ENCODE data around the gene KLF13.

Gene KLF13

DNA sequence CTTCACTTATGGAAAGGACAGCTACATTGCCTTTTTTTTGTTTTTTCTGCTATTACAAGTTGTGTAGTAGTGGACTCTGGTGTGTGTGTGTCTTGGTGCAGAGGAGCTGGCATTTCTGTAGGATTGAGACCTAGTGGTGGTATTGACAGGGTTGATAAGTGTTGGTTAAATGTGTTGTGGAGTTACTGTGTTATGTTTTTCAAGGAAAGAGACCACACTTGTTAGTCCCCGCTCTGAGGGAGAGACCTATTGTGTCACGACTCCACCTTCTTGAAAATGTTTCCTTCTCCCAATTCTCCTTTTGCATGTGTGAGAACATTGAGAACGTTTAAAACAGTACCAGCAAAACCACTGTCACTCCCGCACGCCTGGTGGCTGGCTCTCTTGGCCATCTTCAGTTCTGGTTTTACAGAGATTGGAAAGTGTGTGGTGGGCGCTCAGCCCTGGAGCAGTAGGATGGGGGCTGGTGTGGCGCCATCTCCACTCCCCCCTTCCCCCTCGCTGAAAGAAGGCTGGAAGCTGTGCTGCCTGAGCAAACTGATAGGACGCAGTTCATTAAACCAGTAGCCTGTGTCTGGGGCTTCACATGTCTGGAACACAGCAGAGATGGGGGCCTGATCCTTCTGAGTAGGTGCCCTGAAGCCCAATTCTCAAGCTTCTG lies 5.5 kb downstream of the KLF13 start:
- DNase-seq (ENCODE audit: low spot score), result no peak

DNA sequence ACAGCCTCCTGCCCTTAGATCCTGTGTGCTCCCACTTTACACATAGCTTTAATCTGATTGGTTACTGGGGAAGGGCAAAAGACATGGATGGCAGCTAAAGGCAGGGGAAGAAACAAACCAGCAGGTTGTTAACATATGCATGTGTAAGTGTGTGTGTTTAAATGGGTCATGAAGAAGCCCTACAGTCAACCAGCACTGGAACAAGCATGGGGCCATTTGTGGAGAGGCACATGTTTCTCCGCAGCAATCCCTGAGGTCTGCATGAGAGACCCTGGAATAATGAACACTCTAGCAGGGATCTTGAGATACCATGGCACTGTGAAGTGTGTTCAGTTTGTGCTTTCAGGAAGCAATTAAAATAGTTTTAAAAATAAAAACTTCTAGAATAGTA lies 6.0 kb downstream of the KLF13 start:
- DNase-seq (ENCODE audit: low spot score), result no peak

DNA sequence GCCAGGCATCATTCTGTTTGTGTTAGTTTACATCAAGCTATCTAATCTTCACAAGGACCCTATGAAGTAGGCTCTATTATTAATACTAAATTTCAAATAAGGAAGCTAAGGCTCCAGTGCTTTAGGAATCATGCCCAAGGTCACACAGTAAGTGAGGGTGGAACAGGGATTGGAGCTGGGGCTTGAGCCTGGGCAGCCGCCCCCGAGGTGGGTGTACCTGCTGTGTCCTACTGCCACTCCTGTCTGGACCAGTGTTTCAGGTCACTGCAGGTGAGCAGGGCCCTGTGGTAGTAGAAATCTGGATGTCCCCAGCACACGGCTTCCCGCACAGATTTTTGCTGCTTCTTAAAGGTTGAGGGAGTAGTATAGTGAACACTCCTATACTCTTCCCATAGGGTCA lies 6.5 kb downstream of the KLF13 start:
- DNase-seq (ENCODE audit: low spot score), result no peak

DNA sequence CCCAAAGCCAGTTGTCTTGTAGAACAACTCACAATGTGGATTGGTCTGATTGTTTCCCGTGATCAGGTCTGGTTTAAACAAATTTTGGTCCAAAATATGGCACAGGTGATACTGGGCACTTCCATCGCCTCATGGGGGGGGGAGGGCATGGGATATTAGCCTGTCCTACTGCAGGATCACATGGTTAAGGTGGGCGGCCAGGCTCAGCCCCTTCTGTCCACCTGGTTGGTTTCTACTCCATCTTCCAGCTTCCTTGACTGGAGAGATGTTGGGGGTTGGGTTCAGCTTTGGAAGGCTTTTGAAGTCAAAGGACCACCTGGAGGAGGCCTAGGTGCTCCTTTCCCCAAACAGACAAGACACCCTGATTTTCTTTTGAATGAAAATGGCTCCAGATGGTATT lies 7.2 kb downstream of the KLF13 start:
- no peak for DNase-seq (ENCODE audit: low spot score)

DNA sequence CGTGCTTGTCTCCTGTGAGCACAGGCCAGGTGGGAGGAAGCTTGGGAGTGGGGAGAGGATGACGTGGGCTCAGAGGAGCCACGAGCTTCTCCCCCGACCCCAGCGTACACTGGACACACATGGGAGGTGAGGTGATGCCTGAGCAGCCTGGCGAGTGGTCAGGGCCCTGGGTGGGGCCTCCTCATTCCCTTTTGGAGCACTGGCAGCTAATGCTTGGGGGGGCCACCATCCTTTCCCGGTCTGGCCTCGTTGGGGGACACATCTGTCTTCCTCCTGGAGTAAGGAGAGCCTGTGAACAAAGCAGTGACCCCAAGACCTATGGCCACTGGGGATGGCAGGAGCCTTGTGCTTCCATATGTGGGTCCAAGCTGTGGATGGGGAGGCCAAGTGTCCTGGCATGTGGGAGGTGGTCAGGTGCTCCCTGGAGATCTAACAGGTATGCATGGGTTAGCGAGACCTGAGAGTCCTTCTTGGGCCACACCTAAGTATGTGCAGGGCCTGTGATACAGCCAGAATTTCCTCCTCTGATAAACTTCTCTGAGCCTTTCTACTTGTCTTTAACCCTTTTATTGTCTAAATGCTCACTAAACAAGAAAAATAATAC lies 9.5 kb downstream of the KLF13 start:
- no peak for DNase-seq (ENCODE audit: low spot score)

DNA sequence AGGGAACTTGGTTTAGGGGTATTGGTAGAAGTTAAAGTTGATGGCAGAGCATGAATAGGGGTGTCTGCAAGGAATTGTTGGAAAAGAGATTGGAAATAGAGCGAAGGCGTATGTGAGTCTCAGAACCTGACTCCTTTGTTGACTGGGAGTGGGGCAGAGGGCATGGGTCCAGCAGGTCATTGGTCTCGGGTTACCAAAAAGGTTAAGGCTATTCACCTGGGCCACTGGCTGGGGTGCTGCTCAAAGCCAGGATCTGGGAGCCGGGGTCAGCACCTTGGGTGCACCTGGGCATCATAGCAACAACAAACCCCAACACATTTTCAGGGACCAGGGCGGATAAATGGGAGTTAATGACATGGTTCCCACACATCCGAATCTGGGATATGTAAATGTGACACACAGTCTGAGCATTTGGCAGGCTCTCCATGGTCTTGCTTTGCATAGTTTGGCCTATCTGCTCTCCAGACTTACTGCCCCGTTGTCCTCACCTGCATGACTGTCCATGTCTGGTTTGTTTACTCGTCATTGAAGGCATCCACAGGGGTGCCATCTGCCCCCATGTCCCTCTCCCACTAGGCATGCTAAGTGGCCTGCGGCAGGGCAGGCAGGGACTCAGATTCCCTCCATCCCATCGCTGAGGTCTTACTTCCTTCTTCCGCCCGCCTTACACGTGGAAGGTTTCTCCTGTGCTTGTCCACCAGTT lies 10.1 kb downstream of the KLF13 start:
- DNase-seq (ENCODE audit: low spot score), result no peak

DNA sequence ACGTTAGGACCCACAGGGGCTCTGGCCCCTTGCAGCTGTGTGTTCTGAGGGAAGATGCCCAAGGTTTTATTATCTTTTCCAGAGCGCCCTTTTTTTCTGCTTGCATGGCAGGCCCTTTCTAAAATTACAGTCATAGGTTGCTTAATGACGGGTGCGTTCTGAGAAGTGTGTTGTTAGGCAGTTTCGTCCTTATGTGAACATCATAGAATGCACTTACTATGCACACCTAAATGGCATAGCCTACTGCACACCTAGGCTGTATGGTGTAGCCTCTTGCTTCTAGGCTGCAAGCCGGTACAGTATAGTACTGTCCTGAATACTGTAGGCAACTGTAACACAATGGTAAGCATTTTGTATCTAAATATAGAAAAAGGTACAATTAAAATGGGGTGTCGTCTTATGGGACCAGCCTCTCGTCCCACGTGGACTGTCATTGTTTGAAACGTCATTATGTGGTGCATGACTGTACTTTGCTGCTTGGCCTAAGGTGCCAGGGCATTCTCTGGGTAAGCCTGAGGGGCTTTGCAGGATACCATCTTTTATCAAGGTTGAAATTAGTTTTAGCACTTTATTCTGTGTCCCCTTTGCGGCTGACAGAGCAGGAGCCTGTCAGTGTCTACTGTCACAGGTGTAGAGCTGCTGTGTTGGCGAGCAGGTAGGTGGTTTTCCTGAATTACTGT lies 10.9 kb downstream of the KLF13 start:
- no peak for DNase-seq (ENCODE audit: low spot score)

DNA sequence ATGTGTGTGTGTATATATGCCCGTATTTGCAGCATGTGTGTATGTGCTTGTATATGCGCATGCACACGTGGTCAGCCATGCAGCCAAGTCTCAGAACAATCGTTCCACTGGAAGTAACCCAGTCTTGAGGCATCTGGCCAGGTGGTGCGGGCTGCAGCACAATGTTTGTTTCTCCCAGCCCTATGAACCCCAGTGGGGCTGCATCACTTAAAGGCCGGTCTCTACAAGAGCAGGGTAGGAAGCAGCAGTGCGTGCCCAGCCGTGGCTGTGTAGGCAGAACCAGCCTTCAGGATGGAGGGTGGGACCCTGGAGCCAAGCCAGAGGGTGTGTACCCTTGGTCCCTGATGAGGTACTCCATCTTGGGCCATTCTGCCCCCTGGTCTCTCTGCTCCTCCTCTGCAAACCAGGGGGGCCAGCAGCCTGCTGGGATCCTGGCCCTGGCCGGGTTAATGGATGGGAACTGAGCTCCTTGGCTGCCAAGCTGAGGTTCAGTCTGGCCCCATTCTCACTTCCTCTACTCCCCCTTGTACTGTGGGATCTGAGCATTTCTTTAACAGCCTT lies 11.8 kb downstream of the KLF13 start:
- DNase-seq (ENCODE audit: low spot score), result no peak

DNA sequence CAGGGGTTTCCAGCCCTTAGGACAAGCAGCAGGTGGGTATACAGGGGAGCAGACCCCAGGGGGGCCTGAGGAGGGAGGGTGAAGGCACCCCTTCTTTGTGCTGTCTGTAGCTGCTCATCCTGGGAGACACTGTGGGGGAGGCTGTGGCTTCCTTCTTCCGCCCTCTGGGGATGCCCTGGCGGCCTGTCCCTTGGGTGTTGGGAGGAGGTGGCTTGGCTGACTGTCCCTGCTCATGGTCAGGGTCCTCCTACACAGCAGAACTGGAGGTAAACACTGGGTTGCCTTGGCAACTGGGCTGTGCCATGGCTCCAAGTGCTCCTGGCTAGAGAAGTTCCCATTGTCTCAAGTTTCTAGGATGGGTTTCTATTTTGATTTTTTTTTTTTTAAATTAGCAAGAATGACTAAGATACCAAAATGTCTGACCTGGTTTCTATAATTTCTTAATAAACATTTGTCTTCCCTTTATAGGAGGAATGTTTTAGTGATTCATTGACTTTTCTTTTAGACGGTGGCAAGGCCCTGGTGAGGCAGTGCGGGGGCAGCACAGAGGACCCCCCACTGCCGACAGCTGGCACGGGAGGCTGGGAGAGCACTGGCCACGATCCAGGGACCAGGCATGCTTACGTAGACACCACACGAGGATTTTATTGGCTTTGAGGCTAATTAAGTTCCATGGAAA lies 12.4 kb downstream of the KLF13 start:
- DNase-seq (ENCODE audit: low spot score), result peak; percentile 16

DNA sequence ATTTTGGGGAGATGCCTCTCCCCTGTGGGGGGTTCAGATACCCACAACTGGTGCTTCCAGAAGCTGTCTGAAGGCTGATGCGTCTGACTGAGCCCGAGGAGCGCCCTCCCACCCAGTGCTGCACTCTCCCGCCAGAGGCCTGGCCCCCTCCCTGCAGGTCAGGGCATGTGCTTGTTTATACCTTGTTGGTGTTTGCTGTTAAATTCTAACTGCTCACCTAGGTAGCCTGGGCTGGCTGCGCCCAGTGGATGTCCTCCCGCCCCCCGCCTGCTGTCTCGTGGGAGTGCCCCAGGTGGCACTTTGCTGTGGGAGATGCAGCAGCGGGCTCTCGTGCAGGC lies 12.9 kb downstream of the KLF13 start:
- no peak for DNase-seq (ENCODE audit: low spot score)

DNA sequence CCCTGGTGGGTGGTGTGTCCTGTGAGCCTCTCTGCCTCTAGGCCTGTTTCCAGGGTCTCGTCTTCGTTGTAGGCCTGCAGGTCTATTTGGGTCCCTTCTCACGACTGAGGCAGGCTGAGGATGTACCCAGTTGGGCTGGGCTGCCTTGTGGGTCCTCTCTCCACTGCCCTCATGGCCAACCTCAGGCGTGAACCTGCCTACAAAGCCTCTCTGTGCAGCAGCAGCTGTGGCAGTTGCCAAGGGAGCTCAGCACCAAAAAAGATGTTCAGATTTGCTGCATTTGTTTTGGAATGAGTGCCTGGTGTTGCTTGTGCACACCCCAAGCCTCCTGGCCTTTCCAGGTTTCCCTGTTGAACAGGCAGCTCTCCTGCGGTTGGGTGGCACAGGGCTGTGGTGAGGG lies 13.4 kb downstream of the KLF13 start:
- no peak for DNase-seq (ENCODE audit: low spot score)

DNA sequence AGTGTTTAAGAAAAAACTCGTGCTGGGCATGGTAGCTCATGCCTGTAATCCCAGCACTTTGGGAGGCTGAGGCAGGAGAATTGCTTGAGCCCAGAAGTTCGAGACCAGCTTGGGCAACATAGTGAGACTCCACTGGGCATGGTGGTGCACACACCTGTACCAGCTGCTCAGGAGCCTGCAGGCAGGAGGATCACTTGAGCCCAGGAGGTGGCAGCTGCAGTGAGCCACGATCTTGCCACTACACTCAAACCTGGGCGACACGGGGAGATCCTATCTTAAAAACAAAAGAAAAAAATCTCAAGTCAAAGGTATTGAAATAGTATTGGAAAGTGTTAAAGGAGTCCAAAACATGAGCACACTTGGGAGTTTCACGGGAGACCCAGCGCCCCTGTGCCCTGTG lies 14.0 kb downstream of the KLF13 start:
- DNase-seq (ENCODE audit: low spot score), result no peak

DNA sequence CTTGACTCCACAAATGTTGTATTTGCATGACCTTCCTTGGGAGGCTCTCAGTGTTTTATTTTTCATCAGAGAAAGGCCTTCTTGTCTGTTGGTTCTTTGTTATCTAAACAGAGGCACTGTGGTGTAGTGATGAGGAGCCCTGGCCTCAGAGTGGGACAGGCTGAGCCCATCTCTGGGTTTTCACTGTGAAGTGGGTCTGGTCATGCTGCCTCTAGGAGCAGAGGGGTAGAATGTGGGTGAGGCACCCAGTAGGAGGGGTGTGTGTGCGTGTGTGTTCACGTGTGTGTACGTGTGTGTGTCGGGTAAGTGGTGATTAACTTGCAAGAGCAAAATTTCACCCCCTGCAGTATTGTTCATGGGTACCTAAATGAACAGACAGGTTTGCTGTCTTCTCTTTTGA lies 14.4 kb downstream of the KLF13 start:
- no peak for DNase-seq (ENCODE audit: low spot score)

DNA sequence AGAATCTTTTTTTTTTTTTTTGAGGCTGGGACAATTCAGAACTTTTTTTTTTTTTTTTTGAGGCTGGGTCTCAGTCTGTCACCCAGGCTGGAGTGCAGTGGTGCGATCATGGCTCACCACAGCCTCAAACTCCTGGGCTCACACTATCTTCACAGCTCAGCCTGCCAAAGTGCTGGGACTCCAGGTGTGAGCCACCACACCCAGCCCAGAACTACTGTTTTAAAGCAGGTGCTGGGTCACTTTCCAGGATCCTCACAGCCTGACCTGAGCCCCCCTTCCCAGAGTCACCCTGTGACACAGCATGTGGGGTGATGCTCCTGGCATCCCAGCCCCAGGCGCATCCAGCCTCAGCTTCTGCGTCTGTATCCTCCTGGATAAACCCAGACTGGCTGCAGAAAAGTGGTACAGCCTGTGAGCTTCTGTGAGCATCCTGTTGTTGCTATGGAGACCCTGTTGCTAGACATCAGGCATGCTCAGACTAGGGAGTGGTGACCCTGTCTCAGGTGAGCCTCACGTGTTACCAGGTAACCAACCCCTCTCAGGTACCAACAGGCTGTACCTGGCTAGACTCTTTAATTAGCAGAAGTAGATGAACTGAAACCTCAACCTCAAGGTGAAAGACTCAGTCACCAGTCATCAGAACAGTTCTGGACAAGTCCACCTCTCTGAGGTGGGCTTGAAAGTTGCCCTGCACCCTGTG lies 15.0 kb downstream of the KLF13 start:
- DNase-seq (ENCODE audit: low spot score), result no peak

DNA sequence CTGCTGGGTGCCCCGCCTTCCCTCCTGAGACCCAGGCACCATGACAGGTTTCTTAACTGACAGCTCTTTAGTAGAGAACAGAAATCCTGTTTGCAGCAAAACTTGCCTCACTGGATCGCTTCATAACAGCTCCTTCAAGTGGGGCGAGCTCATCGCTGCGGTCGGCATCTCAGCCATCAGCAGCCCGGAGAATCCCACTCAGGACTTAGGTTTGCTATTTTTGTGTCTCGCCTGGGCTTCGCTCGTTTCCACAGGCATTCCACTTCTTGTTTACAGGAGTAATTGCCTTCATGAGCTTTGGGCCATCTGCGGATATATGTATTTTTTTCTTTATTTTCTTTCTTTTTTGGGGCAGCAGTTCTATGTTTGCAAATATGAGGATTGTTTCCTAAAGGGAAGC lies 15.7 kb downstream of the KLF13 start:
- no peak for DNase-seq (ENCODE audit: low spot score)

DNA sequence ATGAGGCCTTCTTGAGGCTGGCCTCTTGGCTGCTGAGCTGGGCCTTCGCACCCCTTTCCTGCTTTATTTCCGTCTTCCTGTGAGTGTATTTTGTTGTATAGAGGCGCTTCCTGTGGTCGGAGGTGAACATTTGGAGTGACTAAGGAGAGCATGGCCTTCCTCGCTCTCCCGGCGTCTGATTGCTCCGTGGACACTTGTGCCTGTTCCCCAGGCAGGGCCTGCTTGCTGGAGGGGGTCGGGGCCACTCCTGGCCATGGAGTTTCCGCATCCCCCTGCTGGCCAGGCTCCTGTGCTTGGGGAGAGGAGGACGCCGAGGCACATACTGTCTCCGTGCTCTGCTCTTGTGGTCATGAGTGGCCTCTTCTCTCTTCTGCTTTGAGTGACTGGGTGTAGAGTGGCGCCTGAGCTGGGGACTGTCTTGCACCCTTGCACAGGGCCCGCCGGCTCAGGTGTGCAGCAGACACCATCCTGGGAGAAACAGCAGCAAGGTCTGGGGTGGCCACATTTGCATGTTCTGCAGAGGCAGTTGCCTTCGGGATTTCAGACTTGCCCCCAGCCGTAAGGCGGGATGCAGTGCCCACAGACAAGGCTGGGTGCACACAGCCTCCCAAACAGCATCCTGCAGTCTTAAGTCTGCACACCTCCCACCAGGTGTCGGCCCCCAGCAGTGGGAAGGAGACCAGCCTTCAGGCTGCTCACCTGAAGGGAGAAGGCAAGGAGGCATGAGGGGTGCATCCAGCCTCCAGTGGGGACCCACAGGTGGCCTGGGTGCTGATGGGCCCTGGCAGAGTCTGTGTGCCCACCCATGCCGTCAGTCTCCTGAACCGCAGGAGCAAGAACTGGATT lies 16.4 kb downstream of the KLF13 start:
- no peak for DNase-seq (ENCODE audit: low spot score)

DNA sequence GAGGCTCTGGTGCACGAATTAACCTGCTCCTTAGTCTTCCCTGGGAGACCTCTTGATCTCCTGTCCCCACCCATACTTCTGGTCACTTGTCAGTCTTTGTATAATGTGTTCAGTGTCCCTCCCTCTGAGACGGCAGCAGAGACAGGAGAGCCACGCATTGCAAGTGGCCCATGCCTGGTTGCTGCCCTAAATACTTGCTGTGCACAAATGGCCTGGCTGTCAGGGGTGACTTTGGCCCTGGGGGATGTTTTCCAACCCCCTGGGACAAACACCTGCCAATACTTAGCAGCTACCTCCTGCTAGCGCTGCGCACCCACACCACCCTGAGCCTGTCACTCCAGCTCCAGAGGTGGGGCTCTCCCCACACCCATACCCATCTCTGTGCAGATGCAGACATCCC lies 17.2 kb downstream of the KLF13 start:
- DNase-seq (ENCODE audit: low spot score), result no peak

DNA sequence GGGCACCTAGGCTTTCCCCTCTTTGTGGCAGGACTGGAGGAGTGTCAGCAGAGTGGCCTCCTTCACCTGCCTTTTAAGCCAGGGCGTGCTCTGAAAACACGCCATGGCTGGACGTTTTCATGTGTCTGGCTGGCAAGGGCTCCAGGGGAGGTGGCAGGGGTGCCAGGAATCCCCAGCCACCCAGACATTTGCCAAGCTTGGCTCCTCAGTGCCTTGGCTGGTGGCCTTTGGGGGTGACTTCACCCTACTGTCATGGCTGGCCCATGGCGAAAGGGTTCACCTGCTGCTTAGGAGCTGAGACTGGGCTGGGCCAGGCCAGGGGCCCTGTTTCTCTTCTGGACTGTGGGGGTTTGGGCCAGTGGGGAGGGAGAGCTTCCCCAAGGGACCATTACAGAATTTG lies 17.6 kb downstream of the KLF13 start:
- DNase-seq (ENCODE audit: low spot score), result no peak

DNA sequence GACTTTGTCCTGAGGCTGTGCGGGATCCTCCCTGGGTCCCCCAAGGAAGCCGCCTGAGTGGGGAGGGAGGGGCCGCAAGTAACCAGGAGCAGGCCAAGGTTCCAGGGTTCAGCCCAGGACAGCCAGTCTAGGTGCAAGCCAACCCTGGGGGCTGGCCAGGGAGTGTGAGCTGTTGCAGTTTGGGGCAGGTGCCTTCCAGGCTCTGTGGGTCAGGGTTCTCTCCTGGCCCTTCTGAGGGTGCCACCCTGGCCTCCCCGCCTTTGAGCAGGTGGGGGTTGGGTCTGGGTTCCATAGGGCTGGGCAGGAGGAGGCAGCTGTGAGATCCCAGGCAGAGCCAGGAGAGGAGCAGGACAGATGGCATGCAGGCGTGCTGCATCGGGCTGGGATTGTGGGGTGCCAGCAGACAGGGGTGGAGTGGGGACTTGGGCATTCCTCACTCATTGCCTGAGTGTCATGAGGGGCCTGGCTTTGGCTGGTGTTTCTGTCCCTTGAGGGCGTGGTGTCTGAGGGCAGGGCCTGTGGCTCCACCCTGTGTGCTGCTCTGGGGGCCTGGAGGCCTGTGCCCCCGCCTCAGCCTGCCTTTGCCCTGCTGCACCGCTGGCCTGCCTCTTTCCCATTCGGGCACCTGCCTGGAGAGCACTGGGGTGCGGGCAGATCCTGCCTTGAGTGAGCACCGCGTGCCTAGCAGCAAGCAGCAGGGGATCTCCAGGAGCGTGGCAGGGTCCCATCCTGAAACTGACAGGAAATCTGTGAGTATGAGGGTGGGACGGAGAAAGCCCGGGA lies 18.4 kb downstream of the KLF13 start:
- no peak for DNase-seq (ENCODE audit: low spot score)
